ENCODE measurements around the gene CRISP3.
"Not testable (repeated sequence)": the region's sequence is repeated elsewhere in the genome, so short reads cannot be mapped to it uniquely, and the experiment has no call there.

The CRISP3 gene, protein sequence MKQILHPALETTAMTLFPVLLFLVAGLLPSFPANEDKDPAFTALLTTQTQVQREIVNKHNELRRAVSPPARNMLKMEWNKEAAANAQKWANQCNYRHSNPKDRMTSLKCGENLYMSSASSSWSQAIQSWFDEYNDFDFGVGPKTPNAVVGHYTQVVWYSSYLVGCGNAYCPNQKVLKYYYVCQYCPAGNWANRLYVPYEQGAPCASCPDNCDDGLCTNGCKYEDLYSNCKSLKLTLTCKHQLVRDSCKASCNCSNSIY

DNA sequence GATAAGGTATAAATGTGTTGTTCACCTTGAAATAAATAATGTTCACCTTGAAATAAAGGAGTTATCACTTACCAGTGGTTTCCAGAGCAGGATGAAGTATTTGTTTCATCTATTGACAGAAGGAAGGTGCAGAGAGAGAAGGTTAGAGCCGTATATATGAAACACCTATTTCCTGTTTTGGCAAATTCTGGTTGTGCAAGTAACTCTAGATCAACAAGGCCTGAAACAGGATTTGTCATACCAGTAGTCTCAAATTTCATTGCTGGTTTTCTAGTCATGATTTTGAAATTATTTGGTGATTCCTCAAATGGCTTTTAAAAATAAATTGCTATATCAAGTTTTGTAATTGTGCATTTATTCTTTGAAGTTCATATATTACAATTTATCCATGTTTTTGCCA lies at the start of gene CRISP3:
Gene CRISP3, minus strand, starts transcription at position 130 of the 400 bp plus-strand sequence. Its CDS starts 21 bp downstream, at position 109.
- no peak for DNase-seq

DNA sequence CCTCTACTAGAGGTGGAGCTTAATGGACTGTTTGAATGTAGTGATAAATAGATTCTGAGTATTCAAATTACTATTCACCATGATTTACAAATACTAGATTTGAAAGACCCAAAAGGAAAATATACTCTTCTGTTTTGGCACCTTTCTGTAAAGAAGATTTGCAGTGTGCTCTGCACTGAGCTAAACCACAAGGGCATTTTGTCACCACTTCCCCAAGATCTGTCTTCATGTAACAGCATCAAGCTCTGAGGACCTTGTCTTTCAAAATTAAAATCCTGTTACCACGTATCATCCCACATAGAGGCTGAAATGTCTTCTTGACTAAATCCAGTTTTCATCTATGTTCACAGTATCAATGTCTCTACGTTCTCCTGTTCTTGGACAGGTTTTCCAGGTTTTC lies 46.2 kb upstream of the CRISP3 start:
- DNase-seq, result no peak

DNA sequence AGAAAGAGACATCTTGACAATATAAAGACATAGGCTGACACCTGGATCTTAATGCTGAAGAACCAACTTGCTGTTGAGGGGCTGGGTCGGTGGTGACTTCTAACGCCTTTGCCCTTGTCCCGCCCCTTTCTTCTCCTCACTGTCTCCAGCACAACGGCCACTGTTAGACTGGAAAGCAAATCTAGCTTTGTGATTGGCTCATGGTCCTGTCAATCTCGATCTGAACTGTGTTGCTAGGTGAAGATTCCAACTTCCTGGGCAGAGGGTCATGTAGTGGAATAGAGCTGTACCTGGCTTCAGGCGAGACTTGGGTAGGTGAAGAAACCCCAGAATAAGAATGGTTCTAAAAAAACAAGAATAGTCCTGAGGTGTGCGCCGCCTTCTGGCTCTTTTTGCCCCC lies 43.0 kb upstream of the CRISP3 start, which contains the start of gene PGK2:
Gene PGK2, minus strand, starts transcription at position 110 of the 400 bp plus-strand sequence. Its CDS starts 98 bp downstream, at position 12.
- no peak for DNase-seq

DNA sequence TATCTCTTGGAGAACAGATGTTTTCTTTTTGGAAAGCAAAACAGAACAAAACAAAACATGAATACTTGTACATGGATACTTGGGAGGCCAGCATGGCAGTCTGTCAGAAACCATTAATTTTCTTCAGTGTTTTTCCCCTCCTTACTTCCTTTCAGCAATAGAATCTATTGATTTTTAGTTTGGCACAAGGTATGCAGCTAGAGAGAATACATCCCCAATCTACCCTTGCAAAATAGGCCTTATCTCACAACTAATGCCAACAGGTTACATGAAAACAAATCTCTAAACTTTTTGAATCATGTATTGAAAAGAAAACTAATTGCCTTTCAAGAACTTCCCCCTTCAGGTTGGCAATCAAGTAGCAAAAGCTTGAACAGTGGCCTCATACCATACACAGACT lies 40.1 kb upstream of the CRISP3 start:
- DNase-seq, result no peak

DNA sequence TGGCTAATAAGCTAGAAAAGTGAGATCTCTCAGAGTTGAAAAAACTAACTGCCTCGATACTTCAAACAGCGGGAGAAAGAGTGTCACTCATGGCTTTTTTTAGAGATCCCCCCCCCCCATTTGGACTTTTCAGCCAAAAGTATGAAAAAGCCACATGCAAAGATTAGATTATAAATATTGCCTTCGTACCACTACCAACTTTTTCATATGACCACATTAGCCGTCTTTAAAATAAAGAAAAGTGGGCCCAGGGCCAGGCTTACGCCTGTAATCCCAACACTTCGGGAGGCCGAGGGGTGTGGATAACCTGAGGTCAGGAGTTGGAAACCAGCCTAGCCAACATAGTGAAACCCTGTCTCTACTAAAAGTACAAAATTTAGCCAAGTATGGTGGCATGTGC lies 38.5 kb upstream of the CRISP3 start:
- DNase-seq, result no peak

DNA sequence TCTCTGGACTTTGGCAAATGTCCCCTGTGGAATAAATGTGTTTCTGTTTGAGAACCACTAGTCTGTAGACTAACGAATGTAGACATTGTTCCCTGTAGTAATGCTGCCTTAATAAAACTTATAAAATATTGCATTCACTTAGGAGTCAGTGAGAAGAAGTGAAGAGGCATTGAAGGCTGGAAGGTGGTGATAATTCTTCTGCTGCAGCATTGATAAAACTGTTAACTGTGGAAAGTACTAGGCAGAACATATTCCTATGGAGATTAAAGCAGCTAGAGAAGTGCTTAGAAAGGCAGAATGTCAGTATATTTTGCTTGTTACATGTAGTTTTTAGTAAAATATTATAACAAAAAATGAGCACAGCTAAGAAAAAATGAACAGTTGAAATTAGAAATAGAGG lies 38.1 kb upstream of the CRISP3 start:
- no peak for DNase-seq

DNA sequence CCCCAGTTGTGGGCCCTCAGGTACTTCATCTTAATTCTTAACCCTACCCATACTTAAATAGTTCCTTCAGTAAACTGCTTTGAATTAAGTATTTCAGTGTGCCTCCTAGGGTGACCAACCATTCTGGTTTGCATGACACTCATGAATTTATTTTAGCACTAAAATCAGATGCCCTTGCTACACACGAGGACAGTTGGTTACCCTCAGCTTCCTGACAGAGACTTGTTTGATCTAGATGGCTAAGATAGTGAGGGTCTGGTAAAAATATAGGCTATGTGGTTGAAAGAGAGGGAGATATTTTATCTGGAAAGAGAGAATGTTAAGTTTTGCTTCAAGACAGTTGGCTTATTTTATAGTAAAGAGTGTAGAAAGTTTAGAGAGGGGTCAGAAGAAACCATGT lies 32.3 kb upstream of the CRISP3 start:
- DNase-seq, result no peak

DNA sequence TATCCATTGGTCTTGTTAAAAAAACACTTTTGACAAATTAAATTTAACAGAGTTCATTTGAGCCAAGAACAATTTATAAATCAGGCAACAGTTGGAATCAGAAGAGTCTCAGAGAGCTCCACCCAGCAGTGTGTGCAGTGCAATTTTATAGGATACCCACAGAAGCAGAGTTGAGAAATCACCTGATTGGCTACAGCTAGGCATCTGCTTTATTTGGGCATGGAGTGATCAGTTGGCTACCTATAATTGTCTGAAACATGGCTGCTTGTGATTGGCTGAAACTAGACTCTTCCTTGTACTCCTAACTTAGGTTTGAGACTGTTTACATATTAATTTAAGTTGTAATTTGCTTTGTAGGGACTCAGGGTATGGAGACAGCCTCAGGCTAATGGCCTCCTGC lies 30.9 kb upstream of the CRISP3 start:
- no peak for DNase-seq

DNA sequence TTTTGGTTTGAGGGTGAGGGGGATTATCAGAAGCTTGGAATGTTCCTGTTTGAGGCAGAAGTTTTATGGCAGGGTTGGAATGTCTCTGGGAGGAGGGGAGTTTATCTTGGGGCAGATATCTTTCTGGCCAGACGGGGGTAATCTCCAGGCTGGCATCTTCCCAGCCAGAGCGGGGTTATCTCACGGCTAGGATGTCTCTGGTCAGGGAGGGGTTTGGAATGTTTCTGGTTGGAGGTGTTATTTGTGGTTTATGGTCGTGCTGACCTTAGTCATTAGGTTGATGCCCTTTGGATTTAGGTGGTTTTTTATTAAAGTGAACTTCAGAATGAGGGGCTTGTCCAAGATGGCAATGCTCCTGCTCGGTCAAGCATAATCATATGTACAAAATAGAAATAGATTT lies 28.1 kb upstream of the CRISP3 start:
- no peak for DNase-seq

DNA sequence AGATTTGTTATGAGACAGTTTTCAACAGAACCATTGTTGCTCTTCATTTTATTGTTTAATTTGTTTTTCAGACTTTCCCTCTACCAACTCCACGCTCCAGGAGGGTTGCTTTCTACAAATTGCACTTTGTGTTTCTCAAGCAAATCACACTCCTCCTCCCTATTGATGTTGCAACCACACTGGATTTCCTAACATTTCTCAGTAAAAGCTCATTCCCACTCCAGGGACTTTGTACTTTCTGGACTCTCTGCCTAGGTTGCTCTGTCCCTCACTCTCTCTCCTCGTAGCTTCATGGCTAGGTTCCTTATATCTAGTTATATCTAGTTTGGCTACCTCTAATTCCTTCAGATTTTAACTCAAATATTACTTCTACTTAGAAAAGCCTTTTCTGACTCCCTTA lies 22.6 kb upstream of the CRISP3 start:
- no peak for DNase-seq

DNA sequence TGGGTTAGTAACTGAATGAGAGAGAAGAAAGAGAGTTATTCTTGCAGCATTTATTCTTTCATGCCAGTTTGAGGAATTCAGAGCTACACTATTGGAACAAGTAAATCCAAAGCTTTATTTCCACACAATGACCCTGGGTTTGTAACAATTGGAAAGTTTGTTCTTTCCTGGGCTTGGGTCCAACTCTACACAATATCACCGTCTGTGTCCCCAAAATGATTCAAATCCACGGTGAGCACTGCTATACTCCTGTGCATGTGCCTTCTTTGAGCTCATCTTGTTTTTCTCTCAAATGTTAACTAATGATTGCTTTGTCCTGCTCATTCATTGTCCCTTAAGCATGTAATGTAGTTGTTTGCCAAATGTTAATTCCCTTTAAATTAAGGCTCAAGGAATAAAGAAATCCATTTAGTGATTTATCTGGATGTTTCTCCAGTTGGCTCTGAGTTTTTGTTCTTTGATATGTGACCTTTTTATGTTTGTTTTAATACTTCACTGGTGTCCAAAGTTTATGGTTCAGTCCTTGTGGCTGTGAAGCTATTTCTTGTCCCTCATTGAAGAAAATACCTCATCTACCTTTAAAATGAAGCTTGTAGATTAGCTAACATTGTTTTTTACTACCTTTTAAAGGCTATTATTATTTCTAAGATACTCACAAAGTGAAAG lies 20.5 kb upstream of the CRISP3 start:
- no peak for DNase-seq

DNA sequence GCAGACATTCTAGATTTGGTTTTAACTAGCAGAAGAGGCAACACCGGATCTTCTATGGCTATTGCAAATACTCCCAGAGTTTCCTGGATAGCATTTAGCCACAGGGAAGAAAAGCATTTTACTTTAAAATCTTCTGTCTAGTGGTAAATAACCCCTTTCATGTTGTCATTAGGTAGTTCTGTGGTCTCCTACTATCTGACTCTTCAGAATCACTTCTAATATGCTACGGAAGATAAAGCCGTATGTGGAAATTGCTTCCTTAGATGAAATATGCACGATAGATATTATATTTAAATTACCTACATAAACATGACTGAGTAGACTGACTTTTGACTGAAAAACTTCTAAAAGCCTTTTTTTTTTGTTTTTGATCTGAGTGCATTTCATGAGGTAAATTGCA lies 759 bp downstream of the CRISP3 start:
- DNase-seq, result no peak

DNA sequence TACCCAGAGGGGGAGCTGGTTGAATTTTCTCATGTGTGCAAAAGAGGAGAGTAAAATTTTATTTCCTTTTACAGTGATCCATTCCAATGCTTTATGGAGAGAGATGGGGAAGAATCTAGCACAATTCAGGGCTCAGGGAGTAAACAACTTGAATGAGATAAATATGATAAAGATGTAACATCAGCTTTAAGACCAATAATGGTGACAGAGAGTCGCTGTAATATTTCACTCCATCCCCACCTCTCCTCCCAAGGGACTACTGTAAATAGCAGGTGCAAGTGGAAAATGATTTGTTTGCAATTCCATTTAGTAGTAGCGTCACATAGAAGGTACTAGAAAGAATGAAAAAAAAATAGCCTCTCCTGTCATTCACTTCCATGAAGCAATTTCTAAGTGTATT lies 4.8 kb downstream of the CRISP3 start:
- no peak for DNase-seq

DNA sequence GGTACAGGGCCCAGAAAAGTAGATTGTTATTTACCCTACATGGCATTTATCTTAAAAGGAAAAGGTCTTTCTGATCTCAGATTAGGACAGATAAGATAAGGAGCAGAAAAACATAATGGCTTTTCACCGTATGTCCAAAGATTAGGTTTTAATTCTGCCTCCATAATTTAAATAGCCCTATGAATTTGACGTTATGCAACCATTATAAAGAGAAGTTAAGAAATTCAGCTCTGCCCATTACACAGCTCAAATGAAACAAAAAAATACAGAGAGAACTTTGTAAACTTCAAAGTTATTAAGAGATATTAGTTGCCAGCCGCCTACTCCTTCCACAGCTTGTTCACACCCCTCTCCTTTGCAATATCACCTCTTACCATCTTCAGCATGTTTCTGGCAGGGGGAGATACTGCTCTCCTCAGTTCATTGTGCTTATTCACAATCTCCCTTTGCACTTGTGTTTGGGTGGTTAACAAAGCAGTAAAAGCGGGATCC lies 8.1 kb downstream of the CRISP3 start:
- DNase-seq, result no peak

DNA sequence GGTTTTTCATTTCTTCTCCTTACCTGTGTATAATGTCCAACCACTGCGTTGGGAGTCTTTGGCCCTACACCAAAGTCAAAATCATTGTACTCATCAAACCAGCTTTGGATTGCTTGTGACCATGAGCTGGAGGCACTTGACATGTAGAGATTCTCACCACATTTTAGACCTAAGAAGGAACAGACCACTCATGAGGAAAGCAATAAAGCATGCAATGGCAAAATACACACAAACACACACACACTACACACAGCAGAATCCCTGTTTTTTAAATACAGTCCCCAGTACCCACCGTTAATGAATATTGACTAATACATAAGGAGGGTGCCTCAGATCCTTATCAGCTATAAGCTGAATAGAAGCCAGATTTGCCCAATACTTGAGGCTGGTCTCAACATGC lies 10.5 kb downstream of the CRISP3 start:
- no peak for DNase-seq

DNA sequence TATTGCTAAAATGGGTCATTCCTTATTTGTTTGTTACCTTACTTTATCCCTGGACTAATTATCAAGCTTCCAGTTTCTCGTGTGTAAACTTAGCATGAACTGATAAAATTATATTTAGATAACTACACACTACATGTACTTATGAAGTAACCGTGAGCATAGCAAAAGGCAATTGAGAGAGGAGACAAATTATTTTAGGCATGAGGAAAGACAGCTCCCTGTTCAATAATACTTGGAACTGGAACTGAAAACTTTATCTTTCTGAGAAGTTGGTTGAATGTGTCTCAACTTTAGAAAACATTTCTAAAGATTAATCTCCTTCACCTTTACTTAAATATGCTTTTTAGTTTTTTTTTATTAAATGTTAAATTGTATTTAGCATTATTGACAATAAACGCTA lies 11.4 kb downstream of the CRISP3 start:
- no peak for DNase-seq

DNA sequence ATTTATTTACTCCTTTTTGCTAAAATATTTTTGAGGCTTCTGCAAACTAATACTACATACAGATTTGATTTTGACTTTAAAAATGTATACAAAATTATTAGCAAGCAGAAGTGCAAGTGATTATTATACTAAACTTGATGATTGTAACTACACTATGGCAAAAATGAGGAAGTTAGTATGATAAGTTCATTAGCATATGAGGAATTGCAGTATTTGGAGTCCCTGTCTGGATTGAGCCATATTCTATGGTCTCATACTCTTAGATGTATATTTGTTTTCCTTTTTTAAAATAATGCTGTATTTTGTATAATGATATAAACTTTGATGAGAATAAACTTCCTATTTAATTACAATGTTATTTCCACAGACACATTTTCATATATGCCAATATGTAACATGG lies 13.9 kb downstream of the CRISP3 start:
- no peak for DNase-seq

DNA sequence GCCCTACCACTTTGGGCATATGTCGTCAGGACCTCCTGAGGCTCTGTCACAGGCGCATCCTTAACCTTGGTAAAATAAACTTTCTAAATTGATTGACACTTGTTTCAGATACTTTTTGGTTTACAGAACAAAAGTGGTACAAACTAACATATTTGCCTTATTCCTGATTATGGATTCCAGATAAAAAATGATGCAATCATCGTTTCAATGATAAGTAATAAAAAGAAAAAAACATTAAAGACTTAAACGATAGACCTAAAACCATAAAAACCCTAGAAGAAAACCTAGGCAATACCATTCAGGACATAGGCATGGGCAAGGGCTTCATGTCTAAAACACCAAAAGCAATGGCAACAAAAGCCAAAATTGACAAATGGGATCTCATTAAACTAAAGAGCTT lies 20.3 kb downstream of the CRISP3 start:
- not testable (repeated sequence) for DNase-seq

DNA sequence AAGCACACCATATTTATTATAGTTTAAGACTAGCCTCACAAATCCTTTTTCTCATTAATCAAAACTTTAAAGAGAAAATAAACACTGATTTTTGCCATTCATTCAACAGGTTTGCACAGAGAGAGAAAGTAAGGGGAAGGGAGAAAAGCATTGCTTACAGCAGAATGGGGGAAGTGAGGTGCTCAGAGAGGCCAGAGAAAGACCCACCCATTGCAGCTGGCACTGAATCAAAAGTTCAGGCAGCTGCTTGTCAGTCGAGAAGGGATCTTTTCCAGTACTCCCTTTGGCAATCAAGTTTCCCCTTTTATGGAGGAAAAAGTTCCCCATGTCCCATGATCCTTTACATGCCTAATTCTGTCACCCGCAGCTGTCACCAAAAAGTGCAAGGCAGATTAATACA lies 22.9 kb downstream of the CRISP3 start:
- no peak for DNase-seq

DNA sequence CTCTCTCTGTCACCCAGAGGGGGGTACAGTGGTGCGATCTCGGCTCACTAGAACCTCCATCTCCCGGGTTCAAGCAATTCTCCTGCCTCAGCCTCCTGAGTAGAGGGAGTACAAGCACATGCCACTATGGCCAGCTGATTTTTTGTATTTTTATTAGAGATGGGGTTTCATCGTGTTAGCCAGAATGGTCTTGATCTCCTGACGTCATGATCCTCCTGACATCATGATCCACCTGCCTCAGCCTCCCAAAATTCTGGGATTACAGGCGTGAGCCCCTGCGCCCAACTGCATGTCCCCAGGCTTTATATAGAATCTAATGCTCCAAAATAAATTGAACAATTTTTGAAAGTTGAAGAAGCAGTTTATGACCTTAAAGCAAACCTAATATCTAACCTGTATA lies 23.8 kb downstream of the CRISP3 start:
- no peak for DNase-seq

DNA sequence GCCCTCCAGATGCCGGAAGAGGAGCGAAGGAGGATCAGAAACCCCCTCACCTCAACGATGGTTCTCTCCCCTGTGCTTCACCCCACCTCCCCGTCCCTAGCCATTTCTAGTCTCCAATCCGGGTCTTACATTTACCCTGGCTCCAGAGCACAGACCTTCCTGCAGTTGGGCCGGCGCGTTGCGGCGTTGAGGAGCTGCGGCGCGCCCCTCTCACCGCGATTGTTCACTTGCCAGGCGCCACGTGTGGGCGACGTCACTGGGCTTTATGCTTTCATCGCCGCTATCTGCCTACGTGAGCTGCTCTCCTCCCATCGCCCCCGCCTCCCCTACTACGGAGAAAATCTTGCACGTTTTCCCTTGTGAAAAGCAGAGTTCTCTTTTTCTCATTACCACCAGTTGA lies 30.8 kb downstream of the CRISP3 start, which contains the start of gene CRISP2:
Gene CRISP2, minus strand, starts transcription at position 198 of the 400 bp plus-strand sequence. CDS start 4,347 bp downstream, outside the sequence.
- no peak for DNase-seq

DNA sequence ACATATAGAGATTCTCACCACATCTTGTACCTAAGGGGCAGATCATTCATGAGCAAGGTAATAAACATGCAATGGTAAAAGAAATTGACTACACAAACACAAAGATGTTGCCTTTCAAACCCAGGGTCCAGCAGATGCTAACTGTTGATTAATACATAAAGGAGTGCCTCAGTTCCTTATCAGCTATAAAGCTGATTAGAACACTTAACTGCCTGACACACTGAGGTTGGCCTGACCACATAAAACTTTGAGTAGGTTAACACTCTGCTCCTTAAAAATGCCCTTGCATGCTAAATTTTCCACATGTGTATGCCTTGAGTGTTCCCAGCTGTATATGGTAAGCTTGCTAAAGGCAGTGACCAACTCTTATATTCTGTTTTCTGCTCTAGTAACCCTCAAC lies 45.7 kb downstream of the CRISP3 start:
- DNase-seq, result no peak

DNA sequence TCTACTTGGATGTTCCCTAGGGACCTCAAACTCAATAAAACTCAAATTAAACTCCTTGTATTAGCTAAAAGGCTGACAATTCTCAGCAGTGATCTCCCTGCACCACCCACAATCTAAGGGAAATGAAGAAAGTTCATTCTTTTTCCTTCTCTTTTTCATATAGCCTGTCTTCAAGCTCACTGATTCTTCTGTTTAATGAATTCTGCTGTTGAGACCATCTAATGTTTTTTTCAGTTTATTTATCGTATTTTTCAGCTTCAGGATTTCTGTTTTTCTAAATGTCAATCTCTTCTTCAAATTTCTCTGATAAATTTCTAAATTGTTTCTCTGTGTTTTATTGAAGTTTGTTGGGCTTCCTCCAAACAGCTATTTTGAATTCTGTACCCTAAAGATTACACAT lies 50.7 kb downstream of the CRISP3 start:
- DNase-seq, result no peak

DNA sequence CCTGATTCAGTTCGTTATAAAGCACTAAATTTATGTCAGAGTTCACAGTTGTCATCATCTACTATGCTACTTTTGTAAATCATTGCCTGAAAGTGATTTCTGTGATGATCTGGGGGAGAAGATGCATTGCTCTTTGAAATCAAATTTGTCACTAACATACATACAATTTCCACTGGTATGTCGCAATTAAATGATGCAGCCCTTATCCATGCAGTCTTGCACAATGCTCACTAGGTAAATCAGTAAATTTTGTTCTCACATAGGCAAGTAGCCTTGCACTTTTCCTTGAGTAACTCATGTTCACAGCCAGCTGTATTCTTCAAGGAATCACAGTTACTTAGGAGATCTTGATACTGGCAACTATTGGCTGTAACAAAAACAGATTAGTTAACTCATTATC lies 51.7 kb downstream of the CRISP3 start:
- no peak for DNase-seq
